Mesenchymal stem cell (in vitro differentiated cells and primary cell): Measurements from ENCODE around the gene ANGEL1.

Experiments used
- DNase-seq: peaks from one replicate; pipeline ENCODE4 v3.0.0-alpha.2; 2013
- H2AFZ ChIP-seq: one replicate; pipeline ENCODE4 v1.6.1; 2013; ENCODE audit warnings: low read depth, mild to moderate bottlenecking, control low read depth, inconsistent platforms, low read length, moderate library complexity
- H2AK5ac ChIP-seq: 2 replicates; pipeline ENCODE4 v1.6.1; 2013; ENCODE audit warnings: low read length, moderate library complexity, mild to moderate bottlenecking, inconsistent platforms; ENCODE audit not compliant: severe bottlenecking
- H2BK120ac ChIP-seq: one replicate; pipeline ENCODE4 v1.6.1; 2013; ENCODE audit warnings: low read depth, mild to moderate bottlenecking, inconsistent platforms, low read length, moderate library complexity
- H2BK12ac ChIP-seq, 2 experiments: one replicate each; pipeline ENCODE4 v1.6.1; 2013; ENCODE audit warnings: inconsistent platforms in 2 of 2, low read length in 2 of 2, mild to moderate bottlenecking in 2 of 2, moderate library complexity in 2 of 2, control low read depth in 1 of 2
- H2BK15ac ChIP-seq: one replicate; pipeline ENCODE4 v1.6.1; 2013; ENCODE audit warnings: mild to moderate bottlenecking, low read depth, inconsistent platforms; ENCODE audit not compliant: poor library complexity, severe bottlenecking
- H2BK5ac ChIP-seq: 2 replicates; pipeline ENCODE4 v1.6.1; 2013; ENCODE audit warnings: low read depth, mild to moderate bottlenecking, low read length, control low read depth, inconsistent platforms; ENCODE audit not compliant: poor library complexity, severe bottlenecking
- H3K14ac ChIP-seq, 2 experiments: one replicate each; pipeline ENCODE4 v1.6.1; 2013; ENCODE audit warnings: inconsistent platforms in 2 of 2, low read length in 2 of 2, control low read depth in 1 of 2, mild to moderate bottlenecking in 1 of 2, moderate library complexity in 1 of 2
- H3K18ac ChIP-seq, 2 experiments: one replicate each; pipeline ENCODE4 v1.6.1; 2013; ENCODE audit warnings: inconsistent platforms in 2 of 2, low read length in 2 of 2, control low read depth in 1 of 2, low read depth in 1 of 2, mild to moderate bottlenecking in 1 of 2
- H3K23ac ChIP-seq, 2 experiments: one replicate each; pipeline ENCODE4 v1.6.1; 2013; ENCODE audit warnings: inconsistent platforms in 2 of 2, low read length in 2 of 2, mild to moderate bottlenecking in 2 of 2, moderate library complexity in 2 of 2, control low read depth in 1 of 2
- H3K27ac ChIP-seq: 2 replicates; pipeline ENCODE4 v1.5.1; 2013; ENCODE audit warnings: mild to moderate bottlenecking, moderate library complexity, low read length, control low read depth, inconsistent platforms; ENCODE audit not compliant: poor library complexity, severe bottlenecking
- H3K27me3 ChIP-seq, 2 experiments: 2 replicates each; pipeline versions ENCODE4 v1.6.1 to v1.7.0; 2013; ENCODE audit warnings: low read length in 2 of 2, mild to moderate bottlenecking in 2 of 2, moderate library complexity in 2 of 2, control low read depth in 1 of 2, inconsistent platforms in 1 of 2; ENCODE audit not compliant: control insufficient read depth in 1 of 2, insufficient read depth in 1 of 2
- H3K36me3 ChIP-seq, 2 experiments: 2 replicates each; pipeline versions ENCODE4 v1.6.1 to v1.7.0; 2013; ENCODE audit warnings: low read length in 2 of 2, control low read depth in 1 of 2, inconsistent platforms in 1 of 2, low read depth in 1 of 2, mild to moderate bottlenecking in 1 of 2; ENCODE audit not compliant: insufficient read depth in 2 of 2, control insufficient read depth in 1 of 2
- H3K4ac ChIP-seq, 2 experiments: one replicate each; pipeline ENCODE4 v1.6.1; 2013; ENCODE audit warnings: inconsistent platforms in 2 of 2, low read length in 2 of 2, mild to moderate bottlenecking in 2 of 2, moderate library complexity in 2 of 2, control low read depth in 1 of 2, low read depth in 1 of 2
- H3K4me1 ChIP-seq: 2 replicates; pipeline ENCODE4 v1.6.1; 2013; ENCODE audit warnings: low read depth, low read length, control low read depth; ENCODE audit not compliant: control insufficient read depth, insufficient read depth
- H3K4me2 ChIP-seq: 2 replicates; pipeline ENCODE4 v1.6.1; 2013; ENCODE audit warnings: low read length, mild to moderate bottlenecking, inconsistent platforms; ENCODE audit not compliant: poor library complexity, severe bottlenecking
- H3K4me3 ChIP-seq, 2 experiments: 2 replicates each; pipeline versions ENCODE4 v1.5.1 to v1.7.0; 2013; ENCODE audit warnings: low read length in 2 of 2, mild to moderate bottlenecking in 2 of 2, control low read depth in 1 of 2, low read depth in 1 of 2; ENCODE audit not compliant: insufficient read depth in 1 of 2
- H3K79me1 ChIP-seq: replicated peaks from 2 replicates; pipeline ENCODE4 v1.6.1; 2013; ENCODE audit warnings: mild to moderate bottlenecking, control low read depth, low read length, inconsistent platforms; ENCODE audit not compliant: poor library complexity, severe bottlenecking
- H3K9ac ChIP-seq: 2 replicates; pipeline ENCODE4 v1.7.0; 2013; ENCODE audit warnings: mild to moderate bottlenecking, low read length, moderate library complexity
- H3K9me3 ChIP-seq: 2 replicates; pipeline ENCODE4 v1.7.0; 2013; ENCODE audit warnings: mild to moderate bottlenecking, low read length; ENCODE audit not compliant: control insufficient read depth
- H4K8ac ChIP-seq: one replicate; pipeline ENCODE4 v1.6.1; 2013; ENCODE audit warnings: inconsistent platforms, mild to moderate bottlenecking, low read length, moderate library complexity
- H4K91ac ChIP-seq: one replicate; pipeline ENCODE4 v1.6.1; 2013; ENCODE audit warnings: mild to moderate bottlenecking, low read length, inconsistent platforms
- WGBS: methylation state at CpG from one replicate; pipeline ENCODE4 v1.1.7; 2013; ENCODE audit warnings: mixed read lengths; 5-methylcytosine and 5-hydroxymethylcytosine counted together

Gene ANGEL1

GRCh38 chr14:76814726-76815645 is 2.3 kb upstream of the ANGEL1 start:
- H3K4ac ChIP-seq = no peak overlapping the region
- H4K91ac ChIP-seq = no peak overlapping the region
- 63% methylated on average over 7 of the region's 7 CpGs for WGBS
- no peaks in the 10 kb centered on the region for H3K4me1 ChIP-seq
- H3K18ac ChIP-seq = no peak overlapping the region
- H3K9ac ChIP-seq = no peak overlapping the region
- no peak overlapping the region for H2AFZ ChIP-seq
- no peak overlapping the region for H2BK120ac ChIP-seq
- no peak overlapping the region for H4K8ac ChIP-seq
- no peak overlapping the region for H3K14ac ChIP-seq
- H3K79me1 ChIP-seq = peaks cover 8% of the 10 kb centered on the region
- no peaks in the 10 kb centered on the region for H3K9me3 ChIP-seq
- no peak for DNase-seq
- H2BK12ac ChIP-seq = no peak overlapping the region
- H3K23ac ChIP-seq = no peak overlapping the region
- H3K36me3 ChIP-seq = no peaks in the 10 kb centered on the region
- H2BK5ac ChIP-seq = no peak overlapping the region
- peaks cover 17 to 22% of the 10 kb centered on the region in 2 experiments for H3K27me3 ChIP-seq
- H3K4me2 ChIP-seq = no peak overlapping the region
- H2BK15ac ChIP-seq = no peak overlapping the region
- H3K27ac ChIP-seq = no peak overlapping the region
- no peak overlapping the region for H3K4me3 ChIP-seq
- H2AK5ac ChIP-seq = no peak overlapping the region

- Histone ChIP-seq H3K4me2 (peak overlapping the region; percentile 96), H3K79me1 (peaks cover 23% of the 10 kb centered on the region), H2AK5ac (no peak overlapping the region), H3K4me3 (peak overlapping the region; percentile 84 to 90), H2BK15ac (peak overlapping the region; percentile 89), H3K4ac (peak overlapping the region in 1 of 2 experiments; percentile 89), H3K14ac (peak overlapping the region in 1 of 2 experiments; percentile 84), H3K27ac (no peak overlapping the region), H2AFZ (peak overlapping the region; percentile 92), H4K91ac (no peak overlapping the region), H3K18ac (peak overlapping the region; percentile 79 to 84), H2BK12ac (peak overlapping the region in 1 of 2 experiments; percentile 29), H3K9me3 (no peaks in the 10 kb centered on the region), H3K23ac (peak overlapping the region in 1 of 2 experiments; percentile 46), H3K27me3 (peaks cover 0 to 9% of the 10 kb centered on the region in 2 experiments), H4K8ac (no peak overlapping the region), H3K9ac (peak overlapping the region; percentile 84), H3K36me3 (peaks cover 16 to 20% of the 10 kb centered on the region in 2 experiments), H2BK120ac (peak overlapping the region; percentile 27), H3K4me1 (no peaks in the 10 kb centered on the region), H2BK5ac (no peak overlapping the region)
- WGBS = 0% methylated on average over 20 of the region's 20 CpGs
- no peak for DNase-seq
Observed at GRCh38 chr14:76812093-76812421, 625 bp downstream of the ANGEL1 start.

- 31% methylated on average over 1 of the region's 4 CpGs for WGBS
- H4K8ac ChIP-seq = no peak overlapping the region
- no peaks in the 10 kb centered on the region for H3K9me3 ChIP-seq
- no peak overlapping the region for H3K27ac ChIP-seq
- H3K4me1 ChIP-seq = no peaks in the 10 kb centered on the region
- H2BK5ac ChIP-seq = no peak overlapping the region
- peak overlapping the region in 1 of 2 experiments; percentile 90 for H3K4me3 ChIP-seq
- no peak overlapping the region for H3K23ac ChIP-seq
- peaks cover 23% of the 10 kb centered on the region for H3K79me1 ChIP-seq
- H3K18ac ChIP-seq = no peak overlapping the region
- no peak overlapping the region for H2BK12ac ChIP-seq
- no peak overlapping the region for H2BK15ac ChIP-seq
- H3K27me3 ChIP-seq = peaks cover 0 to 4% of the 10 kb centered on the region in 2 experiments
- no peak overlapping the region for H2AK5ac ChIP-seq
- peaks cover 19 to 25% of the 10 kb centered on the region in 2 experiments for H3K36me3 ChIP-seq
- no peak overlapping the region for H4K91ac ChIP-seq
- H3K4me2 ChIP-seq = peak overlapping the region; percentile 96
- H2AFZ ChIP-seq = no peak overlapping the region
- H3K14ac ChIP-seq = no peak overlapping the region
- no peak overlapping the region for H2BK120ac ChIP-seq
- DNase-seq = peak; percentile 29
- no peak overlapping the region for H3K4ac ChIP-seq
- peak overlapping the region; percentile 84 for H3K9ac ChIP-seq
Observed at GRCh38 chr14:76811561-76811960, 1.1 kb downstream of the ANGEL1 start.

GRCh38 chr14:76810953-76811400 is 1.7 kb downstream of the ANGEL1 start:
- H3K27me3 ChIP-seq = no peaks in the 10 kb centered on the region
- no peak overlapping the region for H2BK120ac ChIP-seq
- no peak overlapping the region for H4K91ac ChIP-seq
- no peak overlapping the region for H3K14ac ChIP-seq
- H3K23ac ChIP-seq = no peak overlapping the region
- peak overlapping the region; percentile 84 for H3K9ac ChIP-seq
- no peak overlapping the region for H2AFZ ChIP-seq
- H3K9me3 ChIP-seq = no peaks in the 10 kb centered on the region
- no peak overlapping the region for H4K8ac ChIP-seq
- H3K27ac ChIP-seq = no peak overlapping the region
- no peak overlapping the region for H2BK12ac ChIP-seq
- peak overlapping the region; percentile 58 for H3K4me2 ChIP-seq
- H3K18ac ChIP-seq = no peak overlapping the region
- H2AK5ac ChIP-seq = no peak overlapping the region
- WGBS = 27% methylated on average over 8 of the region's 9 CpGs
- H2BK5ac ChIP-seq = no peak overlapping the region
- H3K4me1 ChIP-seq = no peaks in the 10 kb centered on the region
- H3K79me1 ChIP-seq = peaks cover 26% of the 10 kb centered on the region
- no peak overlapping the region for H2BK15ac ChIP-seq
- H3K4ac ChIP-seq = no peak overlapping the region
- peaks cover 25 to 30% of the 10 kb centered on the region in 2 experiments for H3K36me3 ChIP-seq
- peak overlapping the region in 1 of 2 experiments; percentile 90 for H3K4me3 ChIP-seq
- peak; percentile 71 for DNase-seq
